K562 (cell line): ENCODE measurements around the gene GRK3. TPM values are rescaled to one million over a fixed set of nuclear protein-coding genes. Genes with fewer than 3 reads are reported as not detected.

ENCODE experiments used
- ATAC-seq: fragments of 200-7000 bp; cut with Tn5 transposase; 3 replicates; pipeline ENCODE4 v1.9.1; 2020; ENCODE audit warnings: moderate library complexity
- BruUV-seq: library from RNA; stranded (reverse); fragments of 400-500 nt; replicated peaks from 2 replicates; lab custom pipeline; 2021; lab: Mats Ljungman, UMichigan
- CTCF ChIA-PET: fragments of 300-600 bp; formaldehyde crosslinking; extraction: SDS; loops from one replicate; lab custom pipeline; 2021; ENCODE audit warnings: low intra/inter-chr PET ratio; lab: Yijun Ruan, JAX
- POLR2A ChIA-PET: fragments of 300-600, 350-650 bp; sonication (Branson Sonifier 250); formaldehyde crosslinking; extraction: SDS; loops from one replicate; lab custom pipeline; 2021; ENCODE audit warnings: antibody characterized with exemption, inconsistent platforms; lab: Yijun Ruan, JAX
- DNase-seq, 4 experiments: peaks; one replicate each; pipeline versions ENCODE4 v3.0.0 to v3.0.0-alpha.2; 2011 to 2018; ENCODE audit warnings: low spot score in 3 of 4, mixed read lengths in 3 of 4; ENCODE audit errors: extremely low read depth in 1 of 4
- FAIRE-seq: peaks from 2 replicates; lab custom pipeline; 2011; peaks lifted over from hg19 to GRCh38; lab: Jason Lieb, UNC
- H2AFZ ChIP-seq: 2 replicates; pipeline ENCODE4 v1.6.0; 2011; ENCODE audit warnings: low read depth, low read length, control low read depth, inconsistent platforms
- H3K27ac ChIP-seq: fragments of 200-600 bp; 3 replicates; pipeline ENCODE4 v1.8.0; 2011; ENCODE audit warnings: low read depth, mild to moderate bottlenecking, control low read depth, inconsistent platforms, low read length, moderate library complexity, mixed read lengths; ENCODE audit errors: extremely low read depth
- H3K27me3 ChIP-seq, 2 experiments: fragments of 300-600 bp in 1 of 2; 2 replicates in 1 of 2; 3 replicates in 1 of 2; pipeline versions ENCODE4 v1.6.0 to v1.8.0; 2011; ENCODE audit warnings: inconsistent platforms in 2 of 2, low read length in 2 of 2, mild to moderate bottlenecking in 1 of 2, mixed read lengths in 1 of 2, moderate library complexity in 1 of 2; ENCODE audit not compliant: control insufficient read depth in 2 of 2, insufficient read depth in 2 of 2
- H3K36me3 ChIP-seq: fragments of 300-600 bp; 3 replicates; pipeline ENCODE4 v1.8.0; 2011; ENCODE audit warnings: mild to moderate bottlenecking, low read length, inconsistent platforms; ENCODE audit not compliant: control insufficient read depth, insufficient read depth
- H3K4me1 ChIP-seq, 2 experiments: fragments of 200-600 bp in 1 of 2; replicated peaks in 1 of 2; 2 replicates in 1 of 2; 3 replicates in 1 of 2; pipeline versions ENCODE4 v1.5.1 to v1.8.0; 2011; ENCODE audit warnings: inconsistent platforms in 2 of 2, low read length in 2 of 2, mild to moderate bottlenecking in 1 of 2, mixed read lengths in 1 of 2, moderate library complexity in 1 of 2; ENCODE audit not compliant: control insufficient read depth in 2 of 2, insufficient read depth in 2 of 2
- H3K4me2 ChIP-seq: 2 replicates; pipeline ENCODE4 v1.6.1; 2011; ENCODE audit warnings: low read length, control low read depth, inconsistent platforms, mixed read lengths; ENCODE audit not compliant: insufficient read depth
- H3K4me3 ChIP-seq: fragments of 200-600 bp; sonication (generic), shearing (Covaris generic); 2 replicates; pipeline ENCODE4 v1.5.1; 2016; ENCODE audit warnings: control low read depth, inconsistent platforms
- H3K79me2 ChIP-seq: fragments of 200-600 bp; 3 replicates; pipeline ENCODE4 v1.8.0; 2011; ENCODE audit warnings: low read length, inconsistent platforms; ENCODE audit not compliant: control insufficient read depth, insufficient read depth
- H3K9ac ChIP-seq, 2 experiments: 2 replicates each; pipeline versions ENCODE4 v1.6.0 to v1.6.1; 2011; ENCODE audit warnings: low read depth in 2 of 2, low read length in 2 of 2, control low read depth in 1 of 2, inconsistent platforms in 1 of 2, mild to moderate bottlenecking in 1 of 2, mixed read lengths in 1 of 2; ENCODE audit not compliant: insufficient read depth in 1 of 2
- H3K9me1 ChIP-seq: one replicate; pipeline ENCODE4 v1.6.0; 2011; ENCODE audit warnings: inconsistent platforms, mild to moderate bottlenecking, low read length, moderate library complexity; ENCODE audit not compliant: control insufficient read depth, insufficient read depth
- H3K9me3 ChIP-seq: replicated peaks from 2 replicates; pipeline ENCODE4 v1.5.1; 2011; ENCODE audit warnings: low read depth, low read length, inconsistent platforms; ENCODE audit not compliant: control insufficient read depth, insufficient read depth
- H4K20me1 ChIP-seq: replicated peaks from 2 replicates; pipeline ENCODE4 v1.6.1; 2011; ENCODE audit warnings: low read length, inconsistent platforms, mixed read lengths; ENCODE audit not compliant: control insufficient read depth, insufficient read depth
- MEF2A ChIP-seq: IDR thresholded peaks from 2 replicates; pipeline ENCODE4 v1.6.1; 2011; ENCODE audit warnings: low read depth, mild to moderate bottlenecking, low read length, moderate library complexity; ENCODE audit not compliant: control insufficient read depth
- WGBS: fragments of 100-300 bp; shearing (Covaris generic); methylation state at CpG from one replicate; pipeline ENCODE4 v1.1.6; 2016; ENCODE audit warnings: low coverage, mixed read lengths; ENCODE audit not compliant: insufficient coverage; ENCODE audit errors: missing lambda C conversion rate; 5-methylcytosine and 5-hydroxymethylcytosine counted together
- in situ Hi-C: fragments of 300-500 bp; cut with MboI; formaldehyde crosslinking; loops from 4 replicates; pipeline ENCODE4 v1.15.0; 2018; ENCODE audit warnings: inconsistent platforms, mixed read lengths
- intact Hi-C: fragments of 100-400 bp; cut with micrococcal nuclease; formaldehyde crosslinking; loops from 2 replicates; pipeline ENCODE4 v1.14.2; 2022
- polyA plus RNA-seq, 8 experiments: library from polyadenylated mRNA; depleted of rRNA in 4 of 8; stranded (reverse) in 5 of 8; unstranded in 3 of 8; fragments of >200 nt; fragmentation: Nextera tagmentation in 2 of 8; fragmentation: Illumina TruSeq in 1 of 8; extraction: Ambion mirVana in 2 of 8; extraction: Trizol in 1 of 8; gene quantifications; 2 replicates each; pipeline versions ENCODE4 v1.2.1 to v1.2.3, GENCODE V29; 2011 to 2014; ENCODE audit warnings: inconsistent platforms in 1 of 8, missing spikeins in 1 of 8
- total RNA-seq, 7 experiments: library from RNA; depleted of rRNA in 6 of 7; stranded (reverse); fragments of >200 nt in 6 of 7; fragmentation: Illumina TruSeq in 2 of 7; extraction: Trizol in 2 of 7; gene quantifications; 2 replicates each; pipeline versions ENCODE4 v1.2.1 to v1.2.3, GENCODE V29; 2011 to 2021; ENCODE audit warnings: low replicate concordance in 1 of 7
- TF ChIP-seq, protein P1 (sequence below): IDR thresholded peaks from 2 replicates; pipeline ENCODE4 v1.6.1; 2016; ENCODE audit warnings: missing genetic modification characterization, missing compliant biosample characterization
- TF ChIP-seq, protein P2 (sequence below): fragments of 450-650 bp; formaldehyde crosslinking; IDR thresholded peaks from 2 replicates; pipeline ENCODE4 v1.4.0; 2022; ENCODE audit warnings: missing genetic modification characterization

GRK3 gene
- total and polyA plus RNA-seq, 9 of the 15 experiments (the other 6 are each of a cell fraction or from before 2014, with no cell fraction given): 1.4 to 7.6 (median 3.6) TPM

DNA sequence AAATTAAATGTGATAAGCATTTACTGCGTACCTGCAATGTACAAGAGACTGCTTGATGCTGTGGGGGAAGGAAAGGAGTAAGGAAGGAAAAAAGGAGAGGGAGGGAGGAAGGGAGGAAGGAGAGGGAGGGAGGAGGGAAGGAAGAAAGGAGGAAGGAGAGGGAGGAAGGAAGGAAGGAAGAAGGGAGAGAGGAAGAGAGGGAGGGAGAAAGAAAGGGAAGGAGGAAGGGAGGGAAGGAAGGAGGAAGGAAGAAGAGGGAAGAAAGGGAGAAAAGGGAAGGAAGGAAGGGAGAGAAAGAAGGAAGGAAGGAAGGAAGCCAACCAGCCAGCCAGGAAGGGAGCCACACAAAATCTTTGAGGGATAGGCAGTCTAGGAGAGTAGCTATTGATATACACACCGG lies 133.5 kb downstream of the GRK3 start:
- Histone ChIP-seq H4K20me1 (no peaks in the 10 kb centered on the region), H3K4me3 (no peak overlapping the region), H3K27ac (no peak overlapping the region), H3K4me2 (no peak overlapping the region), H3K9me3 (no peaks in the 10 kb centered on the region), H3K9ac (no peak overlapping the region), H3K9me1 (no peaks in the 10 kb centered on the region), H3K27me3 (no peaks in the 10 kb centered on the region), H3K36me3 (no peaks in the 10 kb centered on the region), H3K4me1 (no peaks in the 10 kb centered on the region; a peak in 1 of 5 replicates), H2AFZ (no peak overlapping the region), H3K79me2 (no peaks in the 10 kb centered on the region)
- POLR2A ChIA-PET: interaction anchor here (1.1 kb wide), 1 partner anchor 16 kb away, joined by 4 read pairs; no protein-coding TSS in a partner anchor
- BruUV-seq: no TSS peak
- CTCF ChIA-PET: no interaction called here
- TF ChIP-seq, protein P1, sequence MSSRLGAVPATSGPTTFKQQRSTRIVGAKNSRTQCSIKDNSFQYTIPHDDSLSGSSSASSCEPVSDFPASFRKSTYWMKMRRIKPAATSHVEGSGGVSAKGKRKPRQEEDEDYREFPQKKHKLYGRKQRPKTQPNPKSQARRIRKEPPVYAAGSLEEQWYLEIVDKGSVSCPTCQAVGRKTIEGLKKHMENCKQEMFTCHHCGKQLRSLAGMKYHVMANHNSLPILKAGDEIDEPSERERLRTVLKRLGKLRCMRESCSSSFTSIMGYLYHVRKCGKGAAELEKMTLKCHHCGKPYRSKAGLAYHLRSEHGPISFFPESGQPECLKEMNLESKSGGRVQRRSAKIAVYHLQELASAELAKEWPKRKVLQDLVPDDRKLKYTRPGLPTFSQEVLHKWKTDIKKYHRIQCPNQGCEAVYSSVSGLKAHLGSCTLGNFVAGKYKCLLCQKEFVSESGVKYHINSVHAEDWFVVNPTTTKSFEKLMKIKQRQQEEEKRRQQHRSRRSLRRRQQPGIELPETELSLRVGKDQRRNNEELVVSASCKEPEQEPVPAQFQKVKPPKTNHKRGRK (tag): peak; percentile 61; the same call in 1 of the 2 replicates
- TF ChIP-seq, protein P2, sequence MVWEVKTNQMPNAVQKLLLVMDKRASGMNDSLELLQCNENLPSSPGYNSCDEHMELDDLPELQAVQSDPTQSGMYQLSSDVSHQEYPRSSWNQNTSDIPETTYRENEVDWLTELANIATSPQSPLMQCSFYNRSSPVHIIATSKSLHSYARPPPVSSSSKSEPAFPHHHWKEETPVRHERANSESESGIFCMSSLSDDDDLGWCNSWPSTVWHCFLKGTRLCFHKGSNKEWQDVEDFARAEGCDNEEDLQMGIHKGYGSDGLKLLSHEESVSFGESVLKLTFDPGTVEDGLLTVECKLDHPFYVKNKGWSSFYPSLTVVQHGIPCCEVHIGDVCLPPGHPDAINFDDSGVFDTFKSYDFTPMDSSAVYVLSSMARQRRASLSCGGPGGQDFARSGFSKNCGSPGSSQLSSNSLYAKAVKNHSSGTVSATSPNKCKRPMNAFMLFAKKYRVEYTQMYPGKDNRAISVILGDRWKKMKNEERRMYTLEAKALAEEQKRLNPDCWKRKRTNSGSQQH (CRISPR knock-in tag): 0 out of 2 replicates have a peak, but pooled peaks have one; percentile 14
- no peak for TF ChIP-seq MEF2A
- in situ Hi-C loops: no loop called here
- intact Hi-C loops: no loop called here
- WGBS: 59% methylated on average over 2 of the region's 2 CpGs
- FAIRE-seq: no peak
- DNase-seq: no peak
- ATAC-seq: no peak
